Heart right ventricle (tissue), 16 donors: ENCODE measurements around the gene OR2W3. TPM values are rescaled to one million over a fixed set of nuclear protein-coding genes. Genes with fewer than 3 reads are reported as not detected.

Experiments
- ATAC-seq, 8 donors: fragments of 200-7000 bp; cut with Tn5 transposase; one replicate each; pipeline ENCODE4 v1.9.1; 2020; ENCODE audit warnings: mild to moderate bottlenecking in 8 of 8, moderate library complexity in 8 of 8, moderate number of reproducible peaks in 1 of 8
- DNase-seq, 2 donors: peaks; one replicate each; pipeline ENCODE4 v3.0.0-alpha.2; 2020
- H3K27ac ChIP-seq, 10 donors: fragments of 200-600 bp; sonication (generic) in 2 of 10; one replicate each; pipeline versions ENCODE4 v1.5.0 to v1.8.0; 2020 to 2022; ENCODE audit warnings: mild to moderate bottlenecking in 3 of 10
- H3K27me3 ChIP-seq, 7 donors: fragments of 200-600 bp; one replicate each; pipeline ENCODE4 v1.8.0; 2021 to 2022; ENCODE audit warnings: mild to moderate bottlenecking in 2 of 7
- H3K36me3 ChIP-seq, 9 donors: fragments of 200-600 bp; sonication (generic) in 1 of 9; one replicate each; pipeline versions ENCODE4 v1.5.0 to v1.8.0; 2020 to 2022; ENCODE audit warnings: mild to moderate bottlenecking in 2 of 9
- H3K4me1 ChIP-seq, 9 donors: fragments of 200-600 bp; sonication (generic) in 1 of 9; one replicate each; pipeline versions ENCODE4 v1.5.0 to v1.8.0; 2020 to 2022; ENCODE audit warnings: mild to moderate bottlenecking in 4 of 9
- H3K4me3 ChIP-seq, 10 donors: fragments of 200-600 bp; sonication (generic) in 2 of 10; one replicate each; pipeline versions ENCODE4 v1.5.0 to v1.8.0; 2020 to 2022; ENCODE audit warnings: mild to moderate bottlenecking in 7 of 10, moderate library complexity in 2 of 10
- H3K9me3 ChIP-seq, 11 donors: fragments of 200-600 bp in 10 of 11; sonication (generic) in 2 of 11; one replicate each; pipeline versions ENCODE4 v1.5.0 to v1.8.0; 2013 to 2022; ENCODE audit warnings: mild to moderate bottlenecking in 2 of 11, control low read depth in 1 of 11, moderate library complexity in 1 of 11
- WGBS, 2 donors: extraction: QIAGEN DNeasy Blood & Tissue Kit; methylation state at CpG; one replicate each; pipeline ENCODE4 v1.1.7; 2013; ENCODE audit warnings: inconsistent platforms in 1 of 2; 5-methylcytosine and 5-hydroxymethylcytosine counted together
- intact Hi-C, 10 donors: fragments of 100-400 bp; cut with DNase I; formaldehyde crosslinking; loops; one replicate each; pipeline versions ENCODE4 v1.11.1 to v1.14.2; 2022
- polyA plus RNA-seq, 2 donors: library from polyadenylated mRNA; stranded (reverse); fragments of 200-250 nt; gene quantifications; one replicate each; pipeline ENCODE4 v1.2.3, GENCODE V29; 2013
- total RNA-seq, 10 donors: library from RNA; stranded (reverse); fragmentation: NEBNext Ultra II Directional in 3 of 10; extraction: Animal tissue kit (Norgen Biotek cat#: 25700) in 3 of 10; gene quantifications; one replicate each; pipeline versions ENCODE4 v1.2.1 to v1.2.4, GENCODE V29; 2021 to 2023
- TF ChIP-seq, protein P1 (sequence below), 9 donors: fragments of 200-600 bp; sonication (generic) in 2 of 9; IDR thresholded peaks; one replicate each; pipeline versions ENCODE4 v1.5.0 to v1.8.0; 2021 to 2022; ENCODE audit warnings: antibody characterized with exemption in 9 of 9, mild to moderate bottlenecking in 5 of 9, moderate library complexity in 1 of 9
- donor health status: Arrhythmogenic right ventricular cardiomyopathy.
- donor health status: ischemic (EF 13 %, LVEDD 7.1; RV severe dilation, severe dysfunction).
- donor health status: healthy with polysubstance abuse.
- donor health status: DM: no; HTN: yes; CAD: no.
- donor health status: DM: no; HTN: no; CAD: no.
- donor health status: ischemic (EF 25% LVEDD 6.9; RV normal size, moderate dysfunction).
- donor health status: ischemic (EF 25% LVEDD 5.7; RV mildly dilated, moderate dysfunction).
- donor health status: healthy.
- donor health status: DM: yes; HTN: yes; CAD: no.
- donor health status: Ischemic cardiomyopathy.
- donor health status: ischemic (EF 35%, LVEDD 5.7; RV mildly dilated, moderate dysfunction).
- donor health status: nonischemic (EF 11% LVEDD 7.7; RV severe dilation, severe dysfunction).
- donor health status: DM: yes; HTN: yes; CAD: no.
- donor health status: PGD.
- donor health status: ischemic (EF 29% LVEDD 5.4; RV normal size, mild dysfunction).
- donor health status: nonischemic (EF 23%, LVEDD 6.1; RV moderate dilation, normal function).

The OR2W3 gene
- total and polyA plus RNA-seq, 12 donors, result 0.06 to 0.26 TPM; not detected in 10

DNA sequence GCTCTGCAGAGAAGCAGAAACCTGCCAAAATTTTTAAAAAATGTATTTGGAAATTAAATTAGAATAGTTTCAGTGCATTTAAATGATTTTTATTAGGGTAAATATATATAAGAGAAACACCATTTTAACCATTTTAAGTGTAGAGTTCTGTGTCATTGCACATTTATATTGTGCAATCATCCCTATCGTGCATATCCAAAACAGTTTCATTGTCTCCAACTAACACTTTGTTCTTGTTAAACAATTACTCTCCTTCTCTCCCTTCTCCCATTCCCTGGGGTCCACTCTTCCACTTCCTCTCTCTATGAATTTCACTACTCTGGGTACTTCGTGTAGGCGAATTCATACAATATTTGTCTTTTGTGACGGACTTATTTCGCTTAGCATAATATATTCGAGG, 47.2 kb downstream of the OR2W3 start:
- WGBS, 2 donors, result 67 to 82% methylated on average over 6 of the region's 6 CpGs
- Histone ChIP-seq H3K4me3 (no peak overlapping the region), H3K9me3 (peaks cover 0 to 26% (median 8%) of the 10 kb centered on the region in 11 donors), H3K27ac (no peak overlapping the region), H3K4me1 (no peaks in the 10 kb centered on the region), H3K36me3 (no peaks in the 10 kb centered on the region), H3K27me3 (peaks cover 0 to 7% (median 0%) of the 10 kb centered on the region in 7 donors)
- TF ChIP-seq, protein P1, sequence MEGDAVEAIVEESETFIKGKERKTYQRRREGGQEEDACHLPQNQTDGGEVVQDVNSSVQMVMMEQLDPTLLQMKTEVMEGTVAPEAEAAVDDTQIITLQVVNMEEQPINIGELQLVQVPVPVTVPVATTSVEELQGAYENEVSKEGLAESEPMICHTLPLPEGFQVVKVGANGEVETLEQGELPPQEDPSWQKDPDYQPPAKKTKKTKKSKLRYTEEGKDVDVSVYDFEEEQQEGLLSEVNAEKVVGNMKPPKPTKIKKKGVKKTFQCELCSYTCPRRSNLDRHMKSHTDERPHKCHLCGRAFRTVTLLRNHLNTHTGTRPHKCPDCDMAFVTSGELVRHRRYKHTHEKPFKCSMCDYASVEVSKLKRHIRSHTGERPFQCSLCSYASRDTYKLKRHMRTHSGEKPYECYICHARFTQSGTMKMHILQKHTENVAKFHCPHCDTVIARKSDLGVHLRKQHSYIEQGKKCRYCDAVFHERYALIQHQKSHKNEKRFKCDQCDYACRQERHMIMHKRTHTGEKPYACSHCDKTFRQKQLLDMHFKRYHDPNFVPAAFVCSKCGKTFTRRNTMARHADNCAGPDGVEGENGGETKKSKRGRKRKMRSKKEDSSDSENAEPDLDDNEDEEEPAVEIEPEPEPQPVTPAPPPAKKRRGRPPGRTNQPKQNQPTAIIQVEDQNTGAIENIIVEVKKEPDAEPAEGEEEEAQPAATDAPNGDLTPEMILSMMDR (IDR thresholded peaks at IDR 0.05), result no peak
- no peak for DNase-seq
- no peak for ATAC-seq
- intact Hi-C loops, result no loop called here

Other genes starting within 250 kb of the OR2W3 start
- gene OR13G1, start 215.8 kb upstream of the OR2W3 start, total RNA-seq, result not detected
- not detected for gene OR13G1, start 215.8 kb upstream of the OR2W3 start, polyA plus RNA-seq
- not detected for gene OR6F1, start 178.9 kb upstream of the OR2W3 start, total RNA-seq
- not detected for gene OR6F1, start 178.9 kb upstream of the OR2W3 start, polyA plus RNA-seq
- not detected for gene OR14K1, start 157.0 kb upstream of the OR2W3 start, total RNA-seq
- not detected for gene OR14K1, start 157.0 kb upstream of the OR2W3 start, polyA plus RNA-seq
- not detected for gene OR14A2, start 147.4 kb upstream of the OR2W3 start, total RNA-seq
- not detected for gene OR14A2, start 147.4 kb upstream of the OR2W3 start, polyA plus RNA-seq
- not detected for gene OR1C1, start 135.0 kb upstream of the OR2W3 start, total RNA-seq
- not detected for gene OR1C1, start 135.0 kb upstream of the OR2W3 start, polyA plus RNA-seq
- gene OR14A16, start 71.5 kb upstream of the OR2W3 start, total RNA-seq, result not detected
- not detected for gene OR14A16, start 71.5 kb upstream of the OR2W3 start, polyA plus RNA-seq
- not detected for gene OR11L1, start 53.7 kb upstream of the OR2W3 start, total RNA-seq
- not detected for gene OR11L1, start 53.7 kb upstream of the OR2W3 start, polyA plus RNA-seq
- gene TRIM58, start 38.4 kb upstream of the OR2W3 start, total RNA-seq, result under 1 TPM in 9 of 10 donors, not detected in 1; 0.09 to 0.85 (median 0.33) TPM
- gene TRIM58, start 38.4 kb upstream of the OR2W3 start, polyA plus RNA-seq, result under 1 TPM in 1 of 2 donors, not detected in 1; 0.06 TPM
- not detected for gene OR2T8, start 24.7 kb downstream of the OR2W3 start, total RNA-seq
- gene OR2T8, start 24.7 kb downstream of the OR2W3 start, polyA plus RNA-seq, result not detected
- gene OR2AJ1, start 29.3 kb downstream of the OR2W3 start, total RNA-seq, result not detected
- gene OR2AJ1, start 29.3 kb downstream of the OR2W3 start, polyA plus RNA-seq, result not detected
- not detected for gene OR2L8, start 53.3 kb downstream of the OR2W3 start, total RNA-seq
- not detected for gene OR2L8, start 53.3 kb downstream of the OR2W3 start, polyA plus RNA-seq
- gene OR2AK2, start 69.6 kb downstream of the OR2W3 start, total RNA-seq, result not detected
- not detected for gene OR2AK2, start 69.6 kb downstream of the OR2W3 start, polyA plus RNA-seq
- gene OR2L5, start 118.1 kb downstream of the OR2W3 start, total RNA-seq, result not detected
- gene OR2L5, start 118.1 kb downstream of the OR2W3 start, polyA plus RNA-seq, result not detected
- gene OR2L2, start 134.5 kb downstream of the OR2W3 start, total RNA-seq, result under 1 TPM in 1 of 10 donors, not detected in 9; 0.07 TPM
- not detected for gene OR2L2, start 134.5 kb downstream of the OR2W3 start, polyA plus RNA-seq
- gene OR2L3, start 151.2 kb downstream of the OR2W3 start, total RNA-seq, result not detected
- gene OR2L3, start 151.2 kb downstream of the OR2W3 start, polyA plus RNA-seq, result not detected
- not detected for gene OR2L13, start 199.6 kb downstream of the OR2W3 start, total RNA-seq
- not detected for gene OR2L13, start 199.6 kb downstream of the OR2W3 start, polyA plus RNA-seq
- gene OR2M5, start 249.6 kb downstream of the OR2W3 start, total RNA-seq, result not detected
- not detected for gene OR2M5, start 249.6 kb downstream of the OR2W3 start, polyA plus RNA-seq